Measurements from ENCODE around the gene EP300.
"Not testable (repeated sequence)": the region's sequence is repeated elsewhere in the genome, so short reads cannot be mapped to it uniquely, and the experiment has no call there.

The EP300 gene

GRCh38 chr22:41147722-41148121 is 55.3 kb downstream of the EP300 start:
- no peak for DNase-seq (ENCODE audit: low read depth in 1 of 2, low spot score in 1 of 2)

GRCh38 chr22:41152902-41153301 is 60.5 kb downstream of the EP300 start:
- no peak for DNase-seq (ENCODE audit: low read depth in 1 of 2, low spot score in 1 of 2)

GRCh38 chr22:41157083-41157482 is 64.7 kb downstream of the EP300 start:
- no peak for DNase-seq (ENCODE audit: low read depth in 1 of 2, low spot score in 1 of 2)

- no peak for DNase-seq (ENCODE audit: low read depth in 1 of 2, low spot score in 1 of 2)
Measured at GRCh38 chr22:41169157-41169556, 76.8 kb downstream of the EP300 start.

GRCh38 chr22:41171996-41172395 is 79.6 kb downstream of the EP300 start:
- no peak for DNase-seq (ENCODE audit: low read depth in 1 of 2, low spot score in 1 of 2)

GRCh38 chr22:41175546-41175945 is 83.2 kb downstream of the EP300 start:
- no peak for DNase-seq (ENCODE audit: low read depth in 1 of 2, low spot score in 1 of 2)

- DNase-seq (ENCODE audit: low read depth in 1 of 2, low spot score in 1 of 2), result no peak
Measured at GRCh38 chr22:41177040-41177621, 84.7 kb downstream of the EP300 start.

GRCh38 chr22:41177622-41178424 is 85.4 kb downstream of the EP300 start:
- DNase-seq (ENCODE audit: low read depth in 1 of 2, low spot score in 1 of 2), result no peak

- DNase-seq (ENCODE audit: low read depth in 1 of 2, low spot score in 1 of 2), result no peak
Measured at GRCh38 chr22:41178425-41178975, 86.1 kb downstream of the EP300 start.

- DNase-seq (ENCODE audit: low read depth in 1 of 2, low spot score in 1 of 2), result not testable (repeated sequence)
Measured at GRCh38 chr22:41180362-41180761, 88.0 kb downstream of the EP300 start.

GRCh38 chr22:41180926-41181325 is 88.5 kb downstream of the EP300 start:
- no peak for DNase-seq (ENCODE audit: low read depth in 1 of 2, low spot score in 1 of 2)

GRCh38 chr22:41181349-41182241 is 89.2 kb downstream of the EP300 start:
- DNase-seq (ENCODE audit: low read depth in 1 of 2, low spot score in 1 of 2), result no peak

GRCh38 chr22:41184679-41185078 is 92.3 kb downstream of the EP300 start:
- DNase-seq (ENCODE audit: low read depth in 1 of 2, low spot score in 1 of 2), result no peak

GRCh38 chr22:41191467-41191866 is 99.1 kb downstream of the EP300 start:
- DNase-seq (ENCODE audit: low read depth in 1 of 2, low spot score in 1 of 2), result no peak

- DNase-seq (ENCODE audit: low read depth in 1 of 2, low spot score in 1 of 2), result no peak
Measured at GRCh38 chr22:41193829-41194228, 101.4 kb downstream of the EP300 start.

- peak; percentile 66 to 78 for DNase-seq (ENCODE audit: low read depth in 1 of 2, low spot score in 1 of 2)
Measured at GRCh38 chr22:41197038-41197972, 104.9 kb downstream of the EP300 start.

GRCh38 chr22:41198027-41198580 is 105.7 kb downstream of the EP300 start:
- peak in 1 of 2 donors; percentile 33 for DNase-seq (ENCODE audit: low read depth in 1 of 2, low spot score in 1 of 2)

GRCh38 chr22:41201141-41201540 is 108.7 kb downstream of the EP300 start:
- no peak for DNase-seq (ENCODE audit: low read depth in 1 of 2, low spot score in 1 of 2)

- DNase-seq (ENCODE audit: low read depth in 1 of 2, low spot score in 1 of 2), result no peak
Measured at GRCh38 chr22:41203118-41203517, 110.7 kb downstream of the EP300 start.

- DNase-seq (ENCODE audit: low read depth in 1 of 2, low spot score in 1 of 2), result no peak
Measured at GRCh38 chr22:41204066-41204465, 111.7 kb downstream of the EP300 start.
